Neural cell (in vitro differentiated cells): ENCODE data around the gene KHDC1L. TPM values are rescaled to one million over a fixed set of nuclear protein-coding genes. Genes with fewer than 3 reads are reported as not detected.

ENCODE experiments used
- H2AFZ ChIP-seq: fragments of 200-600, 300-800 bp; sonication (generic), shearing (Covaris generic); 2 replicates; pipeline ENCODE4 v1.6.0; 2014; ENCODE audit warnings: low read depth, mild to moderate bottlenecking, antibody characterized with exemption, low read length, moderate library complexity
- H3F3A ChIP-seq: fragments of 200-600 bp; shearing (Covaris generic); 2 replicates; pipeline ENCODE4 v1.6.1; 2016; ENCODE audit warnings: mild to moderate bottlenecking, moderate library complexity, mixed read lengths, antibody characterized with exemption, low read length; ENCODE audit not compliant: insufficient read depth, poor library complexity, severe bottlenecking
- H3K27ac ChIP-seq: fragments of 200-600, 300-800 bp; sonication (generic), shearing (Covaris generic); 2 replicates; pipeline ENCODE4 v1.5.1; 2014; ENCODE audit warnings: mild to moderate bottlenecking, low read length, moderate library complexity
- H3K27me3 ChIP-seq: fragments of 300-800, 200-600 bp; sonication (generic), shearing (Covaris generic); 2 replicates; pipeline ENCODE4 v1.6.0; 2014; ENCODE audit warnings: mild to moderate bottlenecking, low read depth, low read length, moderate library complexity; ENCODE audit not compliant: insufficient read depth
- H3K36me3 ChIP-seq: fragments of 300-800, 200-600 bp; sonication (generic), shearing (Covaris generic); 2 replicates; pipeline ENCODE4 v1.5.1; 2014; ENCODE audit warnings: mild to moderate bottlenecking, antibody characterized with exemption, low read length, moderate library complexity; ENCODE audit not compliant: insufficient read depth
- H3K4me2 ChIP-seq: fragments of 300-800, 200-600 bp; sonication (generic), shearing (Covaris generic); 2 replicates; pipeline ENCODE4 v1.6.0; 2014; ENCODE audit warnings: mild to moderate bottlenecking, low read length
- H3K4me3 ChIP-seq: fragments of 300-800, 200-600 bp; sonication (generic), shearing (Covaris generic); 2 replicates; pipeline ENCODE4 v1.5.1; 2014; ENCODE audit warnings: mild to moderate bottlenecking, low read length, moderate library complexity
- H3K79me2 ChIP-seq: fragments of 200-600 bp; shearing (Covaris generic); replicated peaks from 2 replicates; pipeline ENCODE4 v1.6.0; 2014; ENCODE audit warnings: mild to moderate bottlenecking, low read length, moderate library complexity; ENCODE audit not compliant: insufficient read depth
- H3K9ac ChIP-seq: fragments of 300-800, 200-600 bp; sonication (generic), shearing (Covaris generic); 2 replicates; pipeline ENCODE4 v1.6.1; 2016; ENCODE audit warnings: mild to moderate bottlenecking, low read length, mixed read lengths
- H3K9me2 ChIP-seq: fragments of 200-600 bp; shearing (Covaris generic); 2 replicates; pipeline ENCODE4 v1.6.1; 2016; ENCODE audit warnings: mild to moderate bottlenecking, low read length, mixed read lengths; ENCODE audit not compliant: insufficient read depth
- H3K9me3 ChIP-seq: fragments of 200-600, 300-800 bp; sonication (generic), shearing (Covaris generic); 2 replicates; pipeline ENCODE4 v1.6.1; 2016; ENCODE audit warnings: mild to moderate bottlenecking, mixed run types, low read length, moderate library complexity, mixed read lengths
- H4K20me1 ChIP-seq: fragments of 200-600 bp; shearing (Covaris generic); 2 replicates; pipeline ENCODE4 v1.6.1; 2016; ENCODE audit warnings: mild to moderate bottlenecking, mixed run types; ENCODE audit not compliant: insufficient read depth
- EP300 ChIP-seq: fragments of 450-650 bp; conservative IDR thresholded peaks from 2 replicates; pipeline ENCODE4 v1.6.1; 2014; ENCODE audit warnings: antibody characterized with exemption, mild to moderate bottlenecking, moderate library complexity; ENCODE audit not compliant: poor library complexity, severe bottlenecking
- EZH2 ChIP-seq: fragments of 200-600, 300-800 bp; shearing (Covaris generic), sonication (generic); IDR thresholded peaks from 2 replicates; pipeline ENCODE4 v1.6.1; 2014; ENCODE audit warnings: antibody characterized with exemption, low read length, borderline replicate concordance, mild to moderate bottlenecking; ENCODE audit not compliant: insufficient read depth, poor library complexity, severe bottlenecking
- MXI1 ChIP-seq: fragments of 450-650 bp; conservative IDR thresholded peaks from 2 replicates; pipeline ENCODE4 v1.6.1; 2014; ENCODE audit warnings: antibody characterized with exemption, mild to moderate bottlenecking; ENCODE audit not compliant: poor library complexity, severe bottlenecking
- POLR2AphosphoS5 ChIP-seq: IDR thresholded peaks from 2 replicates; pipeline ENCODE4 v1.6.1; 2012
- RAD21 ChIP-seq: fragments of 450-650 bp; conservative IDR thresholded peaks from 2 replicates; pipeline ENCODE4 v1.6.1; 2014; ENCODE audit warnings: antibody characterized with exemption, mild to moderate bottlenecking, moderate library complexity
- SMC3 ChIP-seq: fragments of 450-650 bp; conservative IDR thresholded peaks from 2 replicates; pipeline ENCODE4 v1.6.1; 2014; ENCODE audit warnings: antibody characterized with exemption, mild to moderate bottlenecking, moderate library complexity; ENCODE audit not compliant: poor library complexity
- TAF1 ChIP-seq: IDR thresholded peaks from 2 replicates; pipeline ENCODE4 v1.6.1; 2012; ENCODE audit warnings: low read depth
- polyA plus RNA-seq: library from polyadenylated mRNA; depleted of rRNA; stranded (reverse); fragments of >200 nt; gene quantifications from 2 replicates; pipeline ENCODE4 v1.2.3, GENCODE V29; 2014
- TF ChIP-seq, protein P1 (sequence below): fragments of 450-650 bp; IDR thresholded peaks from 2 replicates; pipeline ENCODE4 v1.5.1; 2014; ENCODE audit warnings: antibody characterized with exemption, mild to moderate bottlenecking, moderate library complexity; ENCODE audit not compliant: poor library complexity, severe bottlenecking
- TF ChIP-seq, protein P2 (sequence below): IDR thresholded peaks from 2 replicates; pipeline ENCODE4 v1.6.1; 2012; ENCODE audit warnings: borderline replicate concordance

KHDC1L gene
- polyA plus RNA-seq, 1 donor from 2014 or later: not detected

DNA sequence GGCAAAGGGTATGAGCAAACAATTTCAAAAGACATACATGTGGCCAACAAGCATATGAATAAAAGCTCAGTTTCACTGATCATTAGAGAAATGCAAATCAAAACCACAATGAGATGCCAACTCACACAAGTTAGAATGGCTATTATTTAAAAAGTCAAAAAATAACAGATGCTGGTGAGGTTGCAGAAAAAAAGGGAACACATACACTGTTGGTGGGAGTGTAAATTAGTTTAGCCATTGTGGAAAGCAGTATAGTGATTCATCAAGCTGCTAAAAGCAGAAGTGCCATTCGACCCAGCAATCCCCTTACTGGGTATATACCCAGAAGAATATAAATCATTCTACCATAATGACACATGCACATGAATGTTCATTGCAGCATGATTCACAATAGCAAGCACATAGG lies 6.7 kb upstream of the KHDC1L start:
- H3K27me3 ChIP-seq: no peaks in the 10 kb centered on the region
- no peak overlapping the region for H2AFZ ChIP-seq
- H3K9me2 ChIP-seq: no peaks in the 10 kb centered on the region
- H3K36me3 ChIP-seq: no peaks in the 10 kb centered on the region
- no peaks in the 10 kb centered on the region for H3F3A ChIP-seq
- H3K9me3 ChIP-seq: no peaks in the 10 kb centered on the region
- no peaks in the 10 kb centered on the region for H4K20me1 ChIP-seq
- TF ChIP-seq EZH2 (no peak), SMC3 (no peak), POLR2AphosphoS5 (no peak), EP300 (no peak), RAD21 (no peak), TAF1 (no peak)
- TF ChIP-seq, protein P1, sequence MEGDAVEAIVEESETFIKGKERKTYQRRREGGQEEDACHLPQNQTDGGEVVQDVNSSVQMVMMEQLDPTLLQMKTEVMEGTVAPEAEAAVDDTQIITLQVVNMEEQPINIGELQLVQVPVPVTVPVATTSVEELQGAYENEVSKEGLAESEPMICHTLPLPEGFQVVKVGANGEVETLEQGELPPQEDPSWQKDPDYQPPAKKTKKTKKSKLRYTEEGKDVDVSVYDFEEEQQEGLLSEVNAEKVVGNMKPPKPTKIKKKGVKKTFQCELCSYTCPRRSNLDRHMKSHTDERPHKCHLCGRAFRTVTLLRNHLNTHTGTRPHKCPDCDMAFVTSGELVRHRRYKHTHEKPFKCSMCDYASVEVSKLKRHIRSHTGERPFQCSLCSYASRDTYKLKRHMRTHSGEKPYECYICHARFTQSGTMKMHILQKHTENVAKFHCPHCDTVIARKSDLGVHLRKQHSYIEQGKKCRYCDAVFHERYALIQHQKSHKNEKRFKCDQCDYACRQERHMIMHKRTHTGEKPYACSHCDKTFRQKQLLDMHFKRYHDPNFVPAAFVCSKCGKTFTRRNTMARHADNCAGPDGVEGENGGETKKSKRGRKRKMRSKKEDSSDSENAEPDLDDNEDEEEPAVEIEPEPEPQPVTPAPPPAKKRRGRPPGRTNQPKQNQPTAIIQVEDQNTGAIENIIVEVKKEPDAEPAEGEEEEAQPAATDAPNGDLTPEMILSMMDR: no peak
- no peaks in the 10 kb centered on the region for H3K79me2 ChIP-seq
- no peak overlapping the region for H3K9ac ChIP-seq
- H3K4me3 ChIP-seq: no peak overlapping the region
- H3K4me2 ChIP-seq: no peak overlapping the region
- H3K27ac ChIP-seq: no peak overlapping the region

DNA sequence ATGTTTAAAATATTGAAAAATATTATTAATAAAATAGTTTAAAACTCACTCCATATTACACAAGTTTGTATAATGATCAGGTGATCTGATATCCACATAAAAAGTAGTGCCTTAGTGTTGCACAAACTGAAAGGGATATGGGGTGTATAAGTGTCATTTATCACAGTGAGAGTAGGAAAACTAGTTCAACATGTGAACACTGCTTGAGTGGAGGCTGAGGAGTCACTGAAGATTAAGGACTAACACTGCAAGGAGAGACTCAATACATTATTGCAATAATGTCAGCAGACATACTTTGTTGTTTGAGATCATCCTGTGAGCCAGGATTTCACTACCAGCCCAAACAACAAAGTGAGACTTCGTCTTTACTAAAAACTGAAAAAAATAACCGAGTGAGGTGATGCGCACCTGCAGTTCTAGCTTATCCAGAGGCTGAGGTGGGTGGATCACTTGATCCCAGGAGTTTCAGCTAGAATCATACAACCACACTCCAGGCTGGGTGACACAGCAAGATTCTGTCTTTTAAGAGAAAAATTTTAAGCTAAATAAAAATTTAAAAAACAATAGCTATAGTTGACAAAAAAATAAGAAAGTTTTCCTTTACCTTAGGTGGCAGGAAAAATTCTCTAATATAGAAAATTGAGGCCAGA lies 2.4 kb upstream of the KHDC1L start:
- H3K27me3 ChIP-seq: no peaks in the 10 kb centered on the region
- no peaks in the 10 kb centered on the region for H3F3A ChIP-seq
- H3K9ac ChIP-seq: no peak overlapping the region
- H2AFZ ChIP-seq: no peak overlapping the region
- no peak overlapping the region for H3K4me3 ChIP-seq
- no peaks in the 10 kb centered on the region for H3K9me2 ChIP-seq
- no peaks in the 10 kb centered on the region for H3K79me2 ChIP-seq
- no peaks in the 10 kb centered on the region for H3K9me3 ChIP-seq
- no peak for TF ChIP-seq TAF1
- TF ChIP-seq RAD21: no peak
- TF ChIP-seq POLR2AphosphoS5: no peak
- no peak for TF ChIP-seq EZH2
- TF ChIP-seq EP300: no peak
- no peak for TF ChIP-seq SMC3
- TF ChIP-seq, protein P1: no peak
- TF ChIP-seq MXI1: no peak
- TF ChIP-seq, protein P2, sequence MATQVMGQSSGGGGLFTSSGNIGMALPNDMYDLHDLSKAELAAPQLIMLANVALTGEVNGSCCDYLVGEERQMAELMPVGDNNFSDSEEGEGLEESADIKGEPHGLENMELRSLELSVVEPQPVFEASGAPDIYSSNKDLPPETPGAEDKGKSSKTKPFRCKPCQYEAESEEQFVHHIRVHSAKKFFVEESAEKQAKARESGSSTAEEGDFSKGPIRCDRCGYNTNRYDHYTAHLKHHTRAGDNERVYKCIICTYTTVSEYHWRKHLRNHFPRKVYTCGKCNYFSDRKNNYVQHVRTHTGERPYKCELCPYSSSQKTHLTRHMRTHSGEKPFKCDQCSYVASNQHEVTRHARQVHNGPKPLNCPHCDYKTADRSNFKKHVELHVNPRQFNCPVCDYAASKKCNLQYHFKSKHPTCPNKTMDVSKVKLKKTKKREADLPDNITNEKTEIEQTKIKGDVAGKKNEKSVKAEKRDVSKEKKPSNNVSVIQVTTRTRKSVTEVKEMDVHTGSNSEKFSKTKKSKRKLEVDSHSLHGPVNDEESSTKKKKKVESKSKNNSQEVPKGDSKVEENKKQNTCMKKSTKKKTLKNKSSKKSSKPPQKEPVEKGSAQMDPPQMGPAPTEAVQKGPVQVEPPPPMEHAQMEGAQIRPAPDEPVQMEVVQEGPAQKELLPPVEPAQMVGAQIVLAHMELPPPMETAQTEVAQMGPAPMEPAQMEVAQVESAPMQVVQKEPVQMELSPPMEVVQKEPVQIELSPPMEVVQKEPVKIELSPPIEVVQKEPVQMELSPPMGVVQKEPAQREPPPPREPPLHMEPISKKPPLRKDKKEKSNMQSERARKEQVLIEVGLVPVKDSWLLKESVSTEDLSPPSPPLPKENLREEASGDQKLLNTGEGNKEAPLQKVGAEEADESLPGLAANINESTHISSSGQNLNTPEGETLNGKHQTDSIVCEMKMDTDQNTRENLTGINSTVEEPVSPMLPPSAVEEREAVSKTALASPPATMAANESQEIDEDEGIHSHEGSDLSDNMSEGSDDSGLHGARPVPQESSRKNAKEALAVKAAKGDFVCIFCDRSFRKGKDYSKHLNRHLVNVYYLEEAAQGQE: no peak
- no peak overlapping the region for H3K27ac ChIP-seq
- H3K4me2 ChIP-seq: no peak overlapping the region
- no peaks in the 10 kb centered on the region for H3K36me3 ChIP-seq
- H4K20me1 ChIP-seq: no peaks in the 10 kb centered on the region
